ENCODE results near the gene SORCS2. TPM values are rescaled to one million over a fixed set of nuclear protein-coding genes. Genes with fewer than 3 reads are reported as not detected.

The SORCS2 gene
- total RNA-seq, 1 experiment from 2014 or later: 0.15 TPM

DNA sequence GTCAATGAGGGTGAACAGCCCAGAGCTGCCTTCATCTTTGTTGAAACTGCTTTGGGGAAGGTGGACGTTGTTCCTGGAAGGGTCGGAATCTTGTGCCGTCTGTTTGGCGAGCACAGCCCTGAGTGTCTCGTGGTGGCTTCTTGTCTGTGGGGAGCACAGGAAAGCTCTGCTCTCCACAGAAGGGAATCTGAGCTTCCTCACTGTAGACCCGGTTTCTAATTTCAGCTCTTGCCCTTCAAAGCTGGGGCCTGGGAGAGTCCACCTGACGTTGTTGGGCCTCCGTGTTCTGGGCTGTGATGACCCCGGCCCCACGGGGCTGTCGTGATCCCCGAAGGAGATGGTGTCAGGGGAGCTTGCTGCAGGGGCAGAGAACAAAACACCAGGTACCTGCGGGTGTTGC is 47.5 kb downstream of the SORCS2 start:
- H3K4me1 ChIP-seq (ENCODE audit: control insufficient read depth, insufficient read depth, low read length): no peaks in the 10 kb centered on the region
- TF ChIP-seq TCF7L2 (IDR thresholded peaks at IDR 0.05; ENCODE audit: low read depth, low read length) (no peak), SIN3A (IDR thresholded peaks at IDR 0.05; ENCODE audit: borderline replicate concordance, insufficient read depth, low read depth, low read length) (no peak), CTCF (IDR thresholded peaks at IDR 0.05) (no peak), POLR2AphosphoS5 (IDR thresholded peaks at IDR 0.05; ENCODE audit: low read depth, low read length) (no peak)
- TF ChIP-seq, protein P1, sequence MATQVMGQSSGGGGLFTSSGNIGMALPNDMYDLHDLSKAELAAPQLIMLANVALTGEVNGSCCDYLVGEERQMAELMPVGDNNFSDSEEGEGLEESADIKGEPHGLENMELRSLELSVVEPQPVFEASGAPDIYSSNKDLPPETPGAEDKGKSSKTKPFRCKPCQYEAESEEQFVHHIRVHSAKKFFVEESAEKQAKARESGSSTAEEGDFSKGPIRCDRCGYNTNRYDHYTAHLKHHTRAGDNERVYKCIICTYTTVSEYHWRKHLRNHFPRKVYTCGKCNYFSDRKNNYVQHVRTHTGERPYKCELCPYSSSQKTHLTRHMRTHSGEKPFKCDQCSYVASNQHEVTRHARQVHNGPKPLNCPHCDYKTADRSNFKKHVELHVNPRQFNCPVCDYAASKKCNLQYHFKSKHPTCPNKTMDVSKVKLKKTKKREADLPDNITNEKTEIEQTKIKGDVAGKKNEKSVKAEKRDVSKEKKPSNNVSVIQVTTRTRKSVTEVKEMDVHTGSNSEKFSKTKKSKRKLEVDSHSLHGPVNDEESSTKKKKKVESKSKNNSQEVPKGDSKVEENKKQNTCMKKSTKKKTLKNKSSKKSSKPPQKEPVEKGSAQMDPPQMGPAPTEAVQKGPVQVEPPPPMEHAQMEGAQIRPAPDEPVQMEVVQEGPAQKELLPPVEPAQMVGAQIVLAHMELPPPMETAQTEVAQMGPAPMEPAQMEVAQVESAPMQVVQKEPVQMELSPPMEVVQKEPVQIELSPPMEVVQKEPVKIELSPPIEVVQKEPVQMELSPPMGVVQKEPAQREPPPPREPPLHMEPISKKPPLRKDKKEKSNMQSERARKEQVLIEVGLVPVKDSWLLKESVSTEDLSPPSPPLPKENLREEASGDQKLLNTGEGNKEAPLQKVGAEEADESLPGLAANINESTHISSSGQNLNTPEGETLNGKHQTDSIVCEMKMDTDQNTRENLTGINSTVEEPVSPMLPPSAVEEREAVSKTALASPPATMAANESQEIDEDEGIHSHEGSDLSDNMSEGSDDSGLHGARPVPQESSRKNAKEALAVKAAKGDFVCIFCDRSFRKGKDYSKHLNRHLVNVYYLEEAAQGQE (IDR thresholded peaks at IDR 0.05; ENCODE audit: insufficient read depth in 1 of 2, low read depth in 2 of 2, low read length in 1 of 2): no peak
- in situ Hi-C loops (cut with HindIII; ENCODE audit: low pct_unique_long_range_greater_than_20kb, low sequenced_read_pairs): no loop called here
- POLR2A ChIA-PET: no interaction called here
- H3K36me3 ChIP-seq (ENCODE audit: control insufficient read depth, insufficient read depth, low read length): no peaks in the 10 kb centered on the region
- CTCF ChIA-PET: no interaction called here
- no peak overlapping the region for H3K27ac ChIP-seq (ENCODE audit: low read length)
- BruUV-seq (replicated peaks): no TSS peak
- no peak overlapping the region for H3K4me3 ChIP-seq (ENCODE audit: low read depth in 2 of 2, low read length in 2 of 2)
- DNase-seq (ENCODE audit: low read depth, low spot score) (no peak), ATAC-seq (no peak)
- no peaks in the 10 kb centered on the region for H3K9me3 ChIP-seq (ENCODE audit: control insufficient read depth, insufficient read depth, low read depth, low read length)
- no peaks in the 10 kb centered on the region for H3K27me3 ChIP-seq (ENCODE audit: control insufficient read depth, insufficient read depth, low read length)
- intact Hi-C loops (cut with micrococcal nuclease; ENCODE audit: unreplicated experiment): no loop called here

GRCh38 chr4:7240306-7240705 is 48.0 kb downstream of the SORCS2 start:
- intact Hi-C loops (cut with micrococcal nuclease; ENCODE audit: unreplicated experiment) (no loop called here), in situ Hi-C loops (cut with HindIII; ENCODE audit: low pct_unique_long_range_greater_than_20kb, low sequenced_read_pairs) (no loop called here)
- Histone ChIP-seq H3K36me3 (ENCODE audit: control insufficient read depth, insufficient read depth, low read length) (no peaks in the 10 kb centered on the region), H3K4me3 (ENCODE audit: low read depth in 2 of 2, low read length in 2 of 2) (no peak overlapping the region), H3K4me1 (ENCODE audit: control insufficient read depth, insufficient read depth, low read length) (no peaks in the 10 kb centered on the region), H3K9me3 (ENCODE audit: control insufficient read depth, insufficient read depth, low read depth, low read length) (no peaks in the 10 kb centered on the region), H3K27me3 (ENCODE audit: control insufficient read depth, insufficient read depth, low read length) (no peaks in the 10 kb centered on the region), H3K27ac (ENCODE audit: low read length) (no peak overlapping the region)
- BruUV-seq (replicated peaks): no TSS peak
- TF ChIP-seq TCF7L2 (IDR thresholded peaks at IDR 0.05; ENCODE audit: low read depth, low read length) (no peak), CTCF (IDR thresholded peaks at IDR 0.05) (no peak), POLR2AphosphoS5 (IDR thresholded peaks at IDR 0.05; ENCODE audit: low read depth, low read length) (no peak), SIN3A (IDR thresholded peaks at IDR 0.05; ENCODE audit: borderline replicate concordance, insufficient read depth, low read depth, low read length) (no peak)
- TF ChIP-seq, protein P1 (IDR thresholded peaks at IDR 0.05; ENCODE audit: insufficient read depth in 1 of 2, low read depth in 2 of 2, low read length in 1 of 2): no peak
- CTCF ChIA-PET: no interaction called here
- DNase-seq (ENCODE audit: low read depth, low spot score) (no peak), ATAC-seq (no peak; the same call in 1 of the 2 replicates)
- POLR2A ChIA-PET: no interaction called here

Data from Panc1 (cell line).